VCaP (cell line): Measurements from ENCODE around the gene DNAJC6.

ENCODE experiments used
- H3K27ac ChIP-seq: fragments of 450-650 bp; 2 replicates; pipeline ENCODE4 v1.5.1; 2017
- TF ChIP-seq, protein P1 (sequence below): fragments of 450-650 bp; conservative IDR thresholded peaks from 2 replicates; pipeline ENCODE4 v1.5.1; 2017; ENCODE audit warnings: mild to moderate bottlenecking, moderate library complexity

The DNAJC6 gene

DNA sequence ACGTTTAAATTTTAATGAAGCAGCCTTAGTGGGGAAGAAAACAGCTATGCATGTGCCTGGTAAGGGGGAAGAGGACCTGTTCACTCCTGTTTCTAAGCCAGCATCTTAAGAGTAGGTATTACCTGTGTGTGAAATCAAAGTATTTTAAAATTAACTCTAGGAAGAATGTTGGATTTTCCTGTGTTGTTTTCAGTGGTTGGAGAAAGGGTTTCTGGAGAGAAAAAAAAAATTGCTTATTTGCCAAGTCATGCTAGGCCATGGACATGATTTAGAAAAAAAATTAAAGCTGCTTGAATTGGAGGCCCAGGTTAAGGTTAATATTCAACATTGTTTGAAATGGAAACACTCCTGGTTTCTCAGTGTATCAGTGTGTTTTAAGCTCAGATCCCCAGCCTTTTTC lies 42.9 kb upstream of the DNAJC6 start:
- H3K27ac ChIP-seq, result no peak overlapping the region

DNA sequence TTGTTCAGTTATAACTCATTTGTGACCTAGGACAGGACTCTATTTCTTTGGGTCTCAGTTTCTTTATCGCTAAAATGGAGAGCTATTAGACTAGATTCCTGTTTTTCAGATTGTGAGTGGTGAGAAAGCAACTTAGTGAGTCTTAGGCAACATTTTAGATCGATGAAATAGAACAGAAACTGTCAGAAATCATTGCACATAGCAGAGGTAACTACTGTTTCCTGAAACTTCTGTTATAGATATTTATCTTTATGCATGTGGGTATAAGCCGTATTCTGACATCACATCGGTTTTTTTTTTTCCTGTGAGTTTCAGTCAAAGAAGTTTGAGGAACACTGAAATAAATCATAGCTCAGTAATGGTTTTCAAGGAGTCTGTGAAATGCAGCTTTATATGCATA lies 42.1 kb upstream of the DNAJC6 start:
- H3K27ac ChIP-seq, result no peak overlapping the region
- TF ChIP-seq, protein P1, sequence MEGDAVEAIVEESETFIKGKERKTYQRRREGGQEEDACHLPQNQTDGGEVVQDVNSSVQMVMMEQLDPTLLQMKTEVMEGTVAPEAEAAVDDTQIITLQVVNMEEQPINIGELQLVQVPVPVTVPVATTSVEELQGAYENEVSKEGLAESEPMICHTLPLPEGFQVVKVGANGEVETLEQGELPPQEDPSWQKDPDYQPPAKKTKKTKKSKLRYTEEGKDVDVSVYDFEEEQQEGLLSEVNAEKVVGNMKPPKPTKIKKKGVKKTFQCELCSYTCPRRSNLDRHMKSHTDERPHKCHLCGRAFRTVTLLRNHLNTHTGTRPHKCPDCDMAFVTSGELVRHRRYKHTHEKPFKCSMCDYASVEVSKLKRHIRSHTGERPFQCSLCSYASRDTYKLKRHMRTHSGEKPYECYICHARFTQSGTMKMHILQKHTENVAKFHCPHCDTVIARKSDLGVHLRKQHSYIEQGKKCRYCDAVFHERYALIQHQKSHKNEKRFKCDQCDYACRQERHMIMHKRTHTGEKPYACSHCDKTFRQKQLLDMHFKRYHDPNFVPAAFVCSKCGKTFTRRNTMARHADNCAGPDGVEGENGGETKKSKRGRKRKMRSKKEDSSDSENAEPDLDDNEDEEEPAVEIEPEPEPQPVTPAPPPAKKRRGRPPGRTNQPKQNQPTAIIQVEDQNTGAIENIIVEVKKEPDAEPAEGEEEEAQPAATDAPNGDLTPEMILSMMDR, result no peak

More for the DNA sequence above, 42.9 kb upstream of the DNAJC6 start:
- TF ChIP-seq, protein P1, result no peak

DNA sequence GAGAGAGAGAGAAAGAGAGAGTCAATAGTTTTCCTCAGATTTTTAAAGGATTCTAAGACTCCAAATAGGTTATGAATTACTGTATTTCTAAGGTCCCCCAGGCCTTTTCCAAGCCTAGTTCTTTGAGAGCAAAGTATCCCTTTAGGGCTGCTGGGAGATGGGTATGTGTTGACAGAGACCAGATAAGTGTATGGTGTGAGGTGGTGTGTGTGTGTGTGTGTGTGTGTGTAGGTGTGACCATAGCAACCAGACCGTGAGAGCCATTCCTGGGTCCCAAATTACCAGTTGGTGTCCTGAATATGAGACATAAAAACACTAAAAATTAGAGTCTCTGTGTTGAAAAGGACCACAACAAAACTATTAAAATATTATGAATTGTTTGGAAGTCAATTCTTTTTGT lies 41.7 kb upstream of the DNAJC6 start:
- H3K27ac ChIP-seq, result no peak overlapping the region
- TF ChIP-seq, protein P1, result no peak

DNA sequence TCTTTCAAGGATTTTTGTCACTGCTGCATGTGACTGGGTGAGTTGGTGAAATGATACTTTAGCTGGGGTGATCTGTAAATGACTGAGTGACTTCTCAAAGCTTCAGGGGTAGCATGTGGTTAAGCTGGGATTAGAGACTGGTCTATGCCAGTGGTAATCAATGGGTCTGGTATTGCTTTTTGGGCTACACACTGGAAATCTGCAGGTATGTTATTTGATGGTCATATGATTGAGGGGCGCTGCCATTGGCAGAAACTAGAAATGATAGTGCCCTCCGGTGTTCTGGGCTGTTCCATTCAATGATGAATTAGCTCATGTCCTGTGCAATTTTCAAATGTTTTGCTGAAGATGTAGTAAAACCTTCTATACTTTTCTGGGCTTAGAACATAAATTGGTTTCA lies 39.7 kb upstream of the DNAJC6 start:
- TF ChIP-seq, protein P1, result no peak
- H3K27ac ChIP-seq, result no peak overlapping the region

DNA sequence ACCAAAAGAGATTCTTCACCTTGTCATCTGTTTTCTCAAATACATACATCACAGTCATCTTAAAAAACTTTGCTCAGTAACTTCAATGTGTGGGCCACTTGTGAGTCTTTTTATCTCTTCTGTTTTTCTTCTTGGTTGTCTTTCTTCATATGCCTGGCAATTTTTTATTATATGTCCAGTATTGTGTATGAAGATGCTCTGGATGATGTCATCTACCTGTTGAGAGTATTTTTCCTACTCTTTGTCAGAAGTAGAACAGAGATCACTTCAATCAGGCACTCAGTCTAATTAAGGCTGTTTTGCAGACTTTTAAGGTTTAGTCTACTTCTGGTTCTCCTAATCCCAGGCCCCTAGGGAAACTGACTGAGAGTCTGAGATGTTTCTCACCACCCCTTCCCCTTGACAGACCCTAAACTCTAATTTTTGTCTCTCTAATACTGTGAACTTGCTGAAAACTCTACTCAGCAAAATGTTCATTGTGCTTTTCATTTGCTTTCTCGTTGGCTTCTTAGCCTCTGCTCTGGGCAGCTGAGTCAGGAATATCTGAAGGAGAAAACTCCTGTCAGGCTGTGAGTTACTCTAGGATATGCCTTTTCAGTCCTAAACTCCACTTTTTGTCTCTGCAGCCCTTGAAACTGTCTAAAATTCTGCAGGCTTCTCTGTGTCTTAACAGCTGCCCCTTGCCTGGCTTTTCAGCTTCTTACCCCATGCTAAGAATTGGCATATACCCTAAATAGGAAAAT lies 33.0 kb upstream of the DNAJC6 start:
- TF ChIP-seq, protein P1, result no peak
- H3K27ac ChIP-seq, result peak overlapping the region; percentile 24; the same call in 1 of the 2 replicates

DNA sequence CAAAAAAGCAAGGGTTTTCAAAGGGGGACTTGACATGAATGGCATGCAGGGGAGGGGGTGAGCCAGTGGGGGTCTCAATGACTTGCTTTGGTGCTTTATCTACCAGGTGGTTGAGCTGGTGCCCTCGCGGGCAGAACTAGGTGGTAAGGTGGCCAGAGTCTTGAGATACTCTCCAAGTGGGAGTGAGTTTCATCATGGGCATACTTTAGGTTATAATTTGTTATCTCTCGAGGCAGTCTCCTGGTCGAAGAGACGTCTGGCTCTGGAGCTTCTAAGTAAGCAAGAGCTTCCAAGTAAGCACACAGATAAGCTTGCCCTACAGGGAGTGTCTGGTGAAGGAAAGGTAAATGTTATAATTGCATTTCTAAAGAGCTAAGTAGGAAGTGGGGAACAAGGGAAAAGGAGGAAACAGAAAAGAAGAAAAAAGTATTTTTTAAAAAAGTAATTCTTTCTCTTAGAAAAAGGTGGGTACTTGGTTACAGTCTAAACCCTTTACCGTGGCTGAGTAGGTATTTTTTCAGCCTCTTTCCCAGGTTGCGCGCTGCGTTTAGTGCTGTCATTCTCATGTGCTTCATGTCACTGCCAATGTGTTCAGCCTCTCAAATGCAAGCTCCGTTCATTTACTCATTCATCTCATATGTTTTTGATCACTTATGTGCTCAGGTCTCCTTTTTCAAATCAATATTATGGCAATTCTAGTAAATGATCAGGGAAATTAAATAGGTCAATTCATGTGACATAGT lies 31.6 kb upstream of the DNAJC6 start:
- TF ChIP-seq, protein P1, result no peak
- H3K27ac ChIP-seq, result no peak overlapping the region

DNA sequence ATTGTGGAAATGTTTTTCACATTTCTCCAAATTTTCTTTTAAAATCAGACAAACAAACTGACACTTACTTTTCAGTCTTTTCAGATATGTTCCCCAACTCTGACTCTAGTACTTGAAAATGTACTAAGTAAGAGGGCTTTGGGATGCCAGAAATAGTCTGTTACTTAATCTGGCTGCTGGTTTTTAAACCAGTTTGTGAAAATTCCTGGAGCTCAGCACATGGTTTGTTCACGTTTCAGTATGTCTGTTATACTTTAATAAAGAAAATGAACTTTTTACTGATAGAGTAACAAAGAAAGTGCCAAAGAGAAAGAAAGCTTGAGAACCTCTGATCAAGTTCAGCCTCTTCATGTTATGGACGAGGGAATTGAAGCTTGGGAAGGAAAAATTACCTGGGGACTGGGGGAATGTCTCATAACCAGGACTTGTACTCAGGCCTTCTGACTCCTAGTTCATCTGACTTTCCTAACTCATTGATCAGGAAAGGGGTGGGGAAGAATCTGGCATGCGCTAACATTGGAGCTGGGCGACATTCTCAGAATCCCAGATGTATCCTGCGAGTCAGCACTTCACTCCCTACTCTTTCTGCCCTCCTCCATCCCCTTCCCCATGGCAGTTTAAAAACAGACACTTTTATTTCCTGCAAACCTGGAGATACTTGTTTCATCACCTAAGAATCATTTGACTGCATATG lies 30.8 kb upstream of the DNAJC6 start:
- TF ChIP-seq, protein P1, result no peak
- no peak overlapping the region for H3K27ac ChIP-seq
